Spleen (tissue), 11 donors: ENCODE measurements around the gene SERPINA9. TPM values are rescaled to one million over a fixed set of nuclear protein-coding genes. Genes with fewer than 3 reads are reported as not detected.
"Not testable (repeated sequence)": the region's sequence is repeated elsewhere in the genome, so short reads cannot be mapped to it uniquely, and the experiment has no call there.

Source experiments
- DNase-seq: peaks from one replicate; pipeline ENCODE4 v3.0.0-alpha.2; 2020
- H3K27ac ChIP-seq, 8 donors: fragments of 200-600 bp; sonication (generic) in 7 of 8; 1 replicate in 4 of 8; 2 replicates in 4 of 8; pipeline versions ENCODE4 v1.5.0 to v1.8.0; 2016 to 2021; ENCODE audit warnings: inconsistent platforms in 4 of 8, mild to moderate bottlenecking in 4 of 8, moderate library complexity in 1 of 8
- H3K27me3 ChIP-seq, 7 donors: fragments of 200-600 bp; sonication (generic) in 6 of 7; replicated peaks in 1 of 7; 1 replicate in 4 of 7; 2 replicates in 3 of 7; pipeline versions ENCODE4 v1.5.0 to v1.8.0; 2016 to 2021; ENCODE audit warnings: inconsistent platforms in 3 of 7, mild to moderate bottlenecking in 1 of 7
- H3K36me3 ChIP-seq, 6 donors: fragments of 200-600 bp; sonication (generic) in 5 of 6; 1 replicate in 4 of 6; 2 replicates in 2 of 6; pipeline versions ENCODE4 v1.5.0 to v1.8.0; 2016 to 2021; ENCODE audit warnings: inconsistent platforms in 2 of 6
- H3K4me1 ChIP-seq, 6 donors: fragments of 200-600 bp; sonication (generic) in 5 of 6; 1 replicate in 3 of 6; 2 replicates in 3 of 6; pipeline versions ENCODE4 v1.5.0 to v1.8.0; 2016 to 2021; ENCODE audit warnings: inconsistent platforms in 3 of 6
- H3K4me3 ChIP-seq, 8 donors: fragments of 200-600 bp; sonication (generic) in 7 of 8; 1 replicate in 4 of 8; 2 replicates in 4 of 8; pipeline versions ENCODE4 v1.5.0 to v1.8.0; 2016 to 2021; ENCODE audit warnings: inconsistent platforms in 4 of 8, mild to moderate bottlenecking in 4 of 8, moderate library complexity in 2 of 8
- H3K9me3 ChIP-seq, 8 donors: fragments of 200-600 bp; sonication (generic) in 7 of 8; 1 replicate in 4 of 8; 2 replicates in 4 of 8; pipeline versions ENCODE4 v1.5.0 to v1.8.0; 2016 to 2021; ENCODE audit warnings: inconsistent platforms in 4 of 8
- CTCF ChIP-seq, 11 experiments: fragments of 200-600 bp in 7 of 11; fragments of 450-650 bp in 4 of 11; sonication (generic) in 4 of 11; IDR thresholded peaks in 8 of 11; conservative IDR thresholded peaks in 3 of 11; 1 replicate in 7 of 11; 2 replicates in 4 of 11; pipeline versions ENCODE4 v1.4.0 to v1.8.0; 2016 to 2021; ENCODE audit warnings: antibody characterized with exemption in 11 of 11, inconsistent platforms in 4 of 11, mild to moderate bottlenecking in 1 of 11
- POLR2A ChIP-seq, 3 donors: fragments of 450-650 bp; IDR thresholded peaks; one replicate each; pipeline ENCODE4 v1.5.1; 2017; ENCODE audit warnings: antibody characterized with exemption in 3 of 3, mild to moderate bottlenecking in 1 of 3
- POLR2AphosphoS5 ChIP-seq, 3 donors: sonication (generic); formaldehyde crosslinking; IDR thresholded peaks; one replicate each; pipeline ENCODE4 v1.5.1; 2017; ENCODE audit warnings: antibody characterized with exemption in 3 of 3
- WGBS, 5 donors: extraction: QIAGEN DNeasy Blood & Tissue Kit in 3 of 5; methylation state at CpG; one replicate each; pipeline versions ENCODE4 v1.1.5 to v1.1.7; 2013 to 2018; 5-methylcytosine and 5-hydroxymethylcytosine counted together
- intact Hi-C: fragments of 100-400 bp; cut with DNase I; formaldehyde crosslinking; loops from one replicate; pipeline ENCODE4 v1.15.0; 2023; ENCODE audit warnings: low total_unique reads
- polyA plus RNA-seq, 3 donors: library from polyadenylated mRNA; stranded (reverse); fragments of 200-250 nt; gene quantifications; one replicate each; pipeline ENCODE4 v1.2.1, GENCODE V29; 2013
- total RNA-seq, 7 donors: library from RNA; depleted of rRNA in 3 of 7; stranded (reverse); fragments of >200 nt in 3 of 7; fragmentation: NEBNext Ultra II Directional in 4 of 7; extraction: Animal tissue kit (Norgen Biotek cat#: 25700) in 4 of 7; gene quantifications; one replicate each; pipeline versions ENCODE4 v1.1.0 to v1.2.1, GENCODE V29; 2016 to 2021
- donor health status: healthy with polysubstance abuse.
- donor health status: DM: no; HTN: no; CAD: no; lungs with moderate emphysema.
- donor health status: DM: no; HTN: no; CAD: no.
- donor health status: Bipolar disorder and iron deficiency.
- donor health status: healthy.
- donor health status: DM: no; HTN: no; CAD: no.
- donor health status: DM: yes; HTN: yes; CAD: no.

SERPINA9 gene
- total and polyA plus RNA-seq, 10 donors = 0.10 to 8.9 (median 0.65) TPM; not detected in 7

GRCh38 chr14:94423453-94424056 lies 52.4 kb downstream of the SERPINA9 start:
- peaks cover 0 to 15% (median 0%) of the 10 kb centered on the region in 6 donors for H3K4me1 ChIP-seq
- no peak overlapping the region for H3K27ac ChIP-seq
- 11 to 14% (median 12%) methylated on average over 12 to 13 of the region's 13 CpGs for WGBS, 5 donors
- TF ChIP-seq POLR2A (IDR thresholded peaks at IDR 0.05) (no peak), CTCF (IDR thresholded peaks at IDR 0.05 in 8 of 11, conservative IDR thresholded peaks at IDR 0.05 in 3 of 11) (peak in 9 of 11 experiments; percentile 21 to 61 (median 44))
- peak; percentile 84 for DNase-seq
- H3K9me3 ChIP-seq = peaks cover 0 to 6% (median 0%) of the 10 kb centered on the region in 8 donors
- H3K27me3 ChIP-seq = peaks cover 0 to 31% (median 3%) of the 10 kb centered on the region in 7 donors
- intact Hi-C loops = loop anchor here (5.0 kb wide), 1 partner anchor 124 kb away; no protein-coding TSS in a partner anchor
- no peaks in the 10 kb centered on the region for H3K36me3 ChIP-seq
- H3K4me3 ChIP-seq = no peak overlapping the region

- H3K27me3 ChIP-seq = peaks cover 0 to 24% (median 0%) of the 10 kb centered on the region in 7 donors
- DNase-seq = no peak
- TF ChIP-seq POLR2A (IDR thresholded peaks at IDR 0.05) (no peak), CTCF (IDR thresholded peaks at IDR 0.05 in 8 of 11, conservative IDR thresholded peaks at IDR 0.05 in 3 of 11) (no peak), POLR2AphosphoS5 (IDR thresholded peaks at IDR 0.05) (no peak)
- WGBS, 5 donors = 57 to 74% (median 71%) methylated on average over 2 of the region's 2 CpGs
- H3K36me3 ChIP-seq = no peaks in the 10 kb centered on the region
- H3K9me3 ChIP-seq = peaks cover 0 to 8% (median 0%) of the 10 kb centered on the region in 8 donors
- H3K4me3 ChIP-seq = no peak overlapping the region
- H3K27ac ChIP-seq = no peak overlapping the region
- intact Hi-C loops = loop anchor here (5.0 kb wide), 1 partner anchor 126 kb away; no protein-coding TSS in a partner anchor
- H3K4me1 ChIP-seq = peaks cover 0 to 15% (median 0%) of the 10 kb centered on the region in 6 donors
Measured at GRCh38 chr14:94421316-94421715, 54.7 kb downstream of the SERPINA9 start.

- 69 to 82% (median 72%) methylated on average over 3 of the region's 3 CpGs for WGBS, 5 donors
- H3K4me1 ChIP-seq, H3K27ac ChIP-seq, H3K4me3 ChIP-seq, intact Hi-C loops, H3K27me3 ChIP-seq, H3K9me3 ChIP-seq, DNase-seq, H3K36me3 ChIP-seq: not testable (repeated sequence)
Measured at GRCh38 chr14:94417497-94418205, 58.3 kb downstream of the SERPINA9 start.

Other genes with a start within 250 kb of the SERPINA9 start
- gene SERPINA10, start 182.9 kb downstream of the SERPINA9 start, total RNA-seq = not detected
- not detected for gene SERPINA10, start 182.9 kb downstream of the SERPINA9 start, polyA plus RNA-seq
- gene SERPINA6, start 152.9 kb downstream of the SERPINA9 start, total RNA-seq = not detected
- not detected for gene SERPINA6, start 152.9 kb downstream of the SERPINA9 start, polyA plus RNA-seq
- gene SERPINA2, start 109.5 kb downstream of the SERPINA9 start, total RNA-seq = not detected
- gene SERPINA2, start 109.5 kb downstream of the SERPINA9 start, polyA plus RNA-seq = not detected
- 100 to 1,000 TPM; 167 to 701 (median 241) TPM for gene SERPINA1, start 87.6 kb downstream of the SERPINA9 start, total RNA-seq
- gene SERPINA1, start 87.6 kb downstream of the SERPINA9 start, polyA plus RNA-seq = 10 to 100 TPM; 28.4 to 60.7 (median 43.8) TPM
- not detected for gene SERPINA11, start 23.4 kb downstream of the SERPINA9 start, total RNA-seq
- not detected for gene SERPINA11, start 23.4 kb downstream of the SERPINA9 start, polyA plus RNA-seq
- gene SERPINA12, start 33.3 kb upstream of the SERPINA9 start, total RNA-seq = not detected
- not detected for gene SERPINA12, start 33.3 kb upstream of the SERPINA9 start, polyA plus RNA-seq
- not detected for gene SERPINA4, start 85.2 kb upstream of the SERPINA9 start, total RNA-seq
- not detected for gene SERPINA4, start 85.2 kb upstream of the SERPINA9 start, polyA plus RNA-seq
- gene SERPINA5, start 105.2 kb upstream of the SERPINA9 start, total RNA-seq = 100 to 1,000 TPM in 6 of 7 donors, 10 to 100 TPM in 1; 67.3 to 216 (median 169) TPM
- gene SERPINA5, start 105.2 kb upstream of the SERPINA9 start, polyA plus RNA-seq = 10 to 100 TPM; 11.5 to 58.2 (median 41.4) TPM
- 10 to 100 TPM in 4 of 7 donors, 1 to 10 TPM in 3; 3.4 to 29.7 (median 10.1) TPM for gene SERPINA3, start 136.2 kb upstream of the SERPINA9 start, total RNA-seq
- 10 to 100 TPM in 2 of 3 donors, 1 to 10 TPM in 1; 8.5 to 88.3 (median 10.3) TPM for gene SERPINA3, start 136.2 kb upstream of the SERPINA9 start, polyA plus RNA-seq